ENCODE measurements around the gene AGMAT.

Gene AGMAT

GRCh38 chr1:15557594-15557993 is 27.3 kb downstream of the AGMAT start:
- DNase-seq: no peak

GRCh38 chr1:15557008-15557407 is 27.8 kb downstream of the AGMAT start:
- DNase-seq: no peak

- no peak for DNase-seq
Observed at GRCh38 chr1:15550573-15550972, 34.3 kb downstream of the AGMAT start.

DNA sequence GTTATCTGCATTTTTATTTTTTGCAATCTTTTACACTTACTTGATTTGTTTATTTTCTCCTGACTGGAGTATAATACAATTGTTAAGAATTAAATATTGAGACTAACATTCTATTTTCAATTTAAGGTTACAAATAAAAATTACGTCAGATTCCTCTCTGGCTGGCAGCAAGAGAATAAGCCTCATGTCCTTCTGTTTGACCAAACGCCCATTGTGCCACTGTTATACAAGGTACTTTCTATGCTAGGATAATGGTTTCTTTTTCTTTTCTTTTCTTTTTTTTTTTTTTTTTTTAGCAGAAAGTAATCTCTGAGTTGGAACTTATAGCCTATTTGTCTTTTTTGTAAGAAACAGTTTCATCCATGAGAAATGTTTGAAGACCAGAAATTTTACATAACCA is 38.2 kb downstream of the AGMAT start:
- no peak for DNase-seq

DNA sequence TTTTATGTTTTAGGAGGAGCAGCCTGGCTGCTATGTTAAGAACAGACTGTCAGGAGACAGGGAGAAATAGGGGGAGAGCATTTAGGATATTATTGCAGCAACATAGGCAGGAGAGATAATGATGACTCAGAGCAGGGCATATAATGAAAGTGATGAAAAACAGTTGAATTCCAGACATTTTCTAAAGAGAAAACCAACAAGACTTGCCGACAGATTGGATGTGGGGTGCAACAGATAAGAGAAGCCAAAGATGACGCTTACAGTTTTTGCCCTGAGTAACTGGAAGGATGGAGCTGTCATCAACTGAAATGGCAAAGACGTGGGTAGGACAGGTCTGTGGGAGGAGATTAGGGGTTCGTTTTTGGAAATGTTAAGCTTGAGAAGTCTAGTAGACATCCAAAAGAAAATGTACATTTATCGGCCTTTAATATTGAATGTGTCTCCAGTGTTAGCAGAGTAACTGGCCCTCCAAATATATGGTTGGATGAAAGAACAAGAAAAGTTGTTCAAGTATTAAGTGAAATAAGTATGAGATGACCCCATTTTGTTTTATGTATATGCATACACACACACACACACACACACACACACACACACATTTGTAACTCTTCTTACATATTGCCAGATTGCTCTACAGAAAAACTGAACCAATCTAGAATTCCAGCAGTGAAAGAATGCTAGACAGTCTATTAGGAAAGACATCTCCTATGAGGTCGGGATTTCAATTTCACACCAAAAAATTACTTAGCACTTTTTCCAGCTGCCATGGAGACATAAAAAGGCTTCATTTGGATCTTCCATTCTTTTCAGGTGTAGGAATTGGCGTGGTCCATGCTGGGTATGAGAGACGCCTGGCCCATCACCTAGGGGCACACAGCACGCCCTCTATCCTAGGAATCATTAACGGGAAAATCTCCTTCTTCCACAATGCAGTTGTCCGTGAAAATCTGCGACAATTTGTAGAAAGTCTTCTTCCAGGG is 41.0 kb downstream of the AGMAT start:
- DNase-seq: no peak

GRCh38 chr1:15543251-15543588 is 41.6 kb downstream of the AGMAT start:
- DNase-seq: no peak

DNA sequence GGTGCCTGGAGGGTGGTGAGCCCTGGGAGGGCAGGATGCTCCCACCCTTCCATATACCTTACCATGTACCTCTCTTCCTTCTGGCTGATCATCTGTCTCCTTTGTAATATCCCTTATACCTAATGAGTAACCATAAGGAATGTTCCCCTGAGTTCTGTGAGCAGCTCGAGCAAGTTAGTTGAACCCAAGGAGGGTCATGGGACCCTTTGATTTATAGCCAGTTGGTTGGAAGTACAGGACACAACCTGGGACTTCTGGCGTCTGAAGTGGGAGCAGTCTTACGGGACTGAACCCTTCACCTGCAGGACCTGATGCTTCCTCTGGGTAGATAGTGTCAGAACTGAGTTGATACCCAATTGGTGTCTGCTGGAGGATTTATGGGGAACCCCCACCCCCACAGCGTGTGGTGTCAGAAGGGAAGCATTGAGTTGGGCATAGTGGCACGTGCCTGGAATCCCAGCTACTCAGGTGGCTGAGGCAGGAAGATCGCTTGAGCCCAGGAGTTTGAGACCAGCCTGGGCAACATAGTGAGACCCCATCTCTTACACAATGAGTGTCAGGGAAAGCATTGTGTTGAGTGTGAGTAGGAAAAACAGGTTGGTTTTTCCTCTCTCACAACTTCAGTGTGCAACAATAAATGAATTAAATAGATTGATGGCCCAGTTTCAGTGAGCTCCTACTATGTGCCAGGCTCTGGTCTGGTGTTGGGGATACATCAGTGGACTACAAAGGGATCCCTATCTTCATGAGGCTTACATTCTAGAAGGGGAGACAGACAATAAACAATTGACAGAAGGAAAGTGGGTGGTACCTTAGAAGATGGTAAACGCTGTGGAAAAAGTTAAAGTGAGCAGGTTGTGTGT is 42.2 kb downstream of the AGMAT start:
- no peak for DNase-seq

DNA sequence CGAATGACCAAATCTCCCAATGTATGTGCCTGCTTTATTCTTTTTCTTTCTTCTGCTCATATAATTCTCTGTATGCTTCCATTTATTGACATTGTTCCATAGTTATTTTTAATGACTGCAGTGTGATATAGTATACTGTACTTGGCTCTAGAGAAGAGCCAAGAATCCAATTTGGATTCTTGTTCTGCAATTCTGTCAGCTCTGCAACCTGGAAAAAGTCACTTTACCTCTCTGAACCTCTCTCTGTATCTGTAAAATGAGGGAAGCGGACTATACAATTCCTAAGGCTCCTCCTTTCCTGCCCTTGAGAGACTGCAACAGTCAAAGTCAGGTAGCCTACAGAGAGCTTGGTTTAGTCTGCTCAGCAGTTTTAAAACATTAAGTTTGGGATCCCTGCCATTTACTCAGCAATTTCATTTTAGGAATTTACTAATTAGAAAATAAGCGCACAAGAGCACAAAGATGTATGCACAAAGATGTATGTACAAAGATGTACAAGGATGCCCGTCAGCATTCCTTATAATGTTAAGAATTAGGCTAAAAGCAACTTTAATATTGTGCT is 43.5 kb downstream of the AGMAT start:
- no peak for DNase-seq

DNA sequence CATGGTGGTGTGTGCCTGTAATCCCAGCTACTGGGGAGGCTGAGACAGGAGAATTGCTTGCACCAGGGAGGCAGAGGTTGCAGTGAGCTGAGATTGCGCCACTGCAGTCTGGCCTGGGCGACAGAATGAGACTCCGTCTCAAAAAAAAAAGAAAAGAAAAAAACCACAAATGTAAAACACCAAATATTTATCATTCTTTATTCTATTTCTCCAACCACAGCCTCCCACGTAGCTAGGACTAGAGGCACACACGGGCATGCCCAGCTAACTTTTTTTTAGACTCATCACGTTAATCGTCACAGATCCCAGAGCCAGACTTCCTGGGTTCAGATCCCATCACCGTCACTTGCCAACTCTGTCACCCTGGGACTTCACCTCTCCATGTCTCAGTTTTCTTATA is 44.7 kb downstream of the AGMAT start:
- DNase-seq: no peak

DNA sequence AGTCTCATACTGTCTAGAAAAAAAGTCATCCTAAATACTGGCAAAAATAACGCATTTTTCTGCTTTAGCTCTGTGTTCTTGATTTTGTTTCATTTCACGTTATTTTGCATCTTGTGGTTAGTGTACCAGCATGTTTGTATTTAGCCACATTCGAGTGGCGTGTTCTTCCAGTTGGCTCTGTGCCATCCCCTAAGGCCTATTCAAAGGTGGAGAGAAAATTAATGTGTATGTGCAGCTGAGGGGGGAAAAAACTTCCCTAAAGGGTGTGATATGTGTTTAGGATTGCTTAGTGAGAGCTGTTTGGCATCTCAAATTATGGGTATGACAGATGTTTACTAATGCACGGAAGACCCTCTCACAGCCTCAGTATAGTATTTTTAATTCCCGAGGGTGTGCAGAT is 46.1 kb downstream of the AGMAT start:
- peak; percentile 11 for DNase-seq

- DNase-seq: no peak
Observed at GRCh38 chr1:15531682-15532081, 53.2 kb downstream of the AGMAT start.

DNA sequence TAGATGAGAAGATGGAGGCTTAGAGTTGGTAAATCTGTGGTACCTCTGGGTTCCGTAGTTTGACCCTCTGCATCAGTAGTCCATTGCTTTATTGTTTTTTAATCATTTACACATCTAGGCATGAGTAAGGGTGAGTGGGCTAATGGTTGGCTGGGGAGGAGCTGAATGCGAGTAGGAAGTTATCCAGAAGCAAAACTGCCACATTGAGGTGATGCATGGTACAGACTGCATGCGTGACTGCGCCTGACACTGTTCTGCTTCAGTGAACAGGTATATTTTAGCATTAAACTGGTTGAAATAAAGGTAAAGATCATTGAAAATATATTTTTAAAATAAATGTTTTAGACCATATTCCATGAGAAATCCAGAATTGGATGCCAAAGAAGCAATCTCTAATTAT is 53.8 kb downstream of the AGMAT start:
- DNase-seq: no peak

DNA sequence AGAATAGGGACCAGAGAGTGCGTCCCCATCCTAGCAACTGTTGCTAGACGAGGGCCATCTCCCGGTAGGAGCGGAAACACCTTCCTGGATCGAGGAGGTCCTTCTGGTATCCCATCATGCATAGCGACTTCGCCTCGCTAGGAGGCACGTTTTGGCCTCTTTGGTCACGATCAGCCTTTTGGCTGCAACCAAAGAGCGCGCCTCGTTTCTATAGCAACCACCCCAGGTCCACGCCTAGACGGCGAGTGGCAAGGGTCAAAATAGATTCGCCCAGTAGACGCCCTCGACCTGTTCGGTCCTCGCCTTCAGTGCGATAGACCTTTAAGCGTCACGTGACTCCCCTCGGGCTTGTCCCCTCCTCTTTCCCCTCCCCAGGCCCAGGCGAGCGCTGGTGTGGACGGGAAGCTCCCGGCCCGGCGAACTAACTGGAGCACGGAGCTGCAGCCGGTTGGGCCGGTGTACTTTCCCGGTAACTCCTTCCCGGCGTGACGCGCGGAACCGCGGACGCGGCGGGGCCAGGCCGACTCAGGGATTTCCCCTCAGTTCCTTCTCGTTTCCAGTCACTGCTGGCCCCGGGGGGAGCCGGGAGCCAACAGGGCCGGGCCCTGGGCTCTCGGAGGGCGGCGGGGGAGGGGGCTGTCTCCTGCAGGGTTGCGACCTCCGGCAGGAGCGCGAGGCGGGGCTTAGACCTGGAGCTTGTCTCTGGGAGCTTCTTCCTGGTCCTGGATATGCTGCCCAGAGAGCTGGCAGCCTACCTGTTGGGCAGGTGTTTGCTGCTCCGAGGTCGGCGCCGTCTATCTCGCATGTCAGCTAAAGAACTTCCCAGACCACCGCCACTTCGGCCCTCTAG is 58.1 kb downstream of the AGMAT start, which contains the start of gene DNAJC16:
DNAJC16 (plus strand) TSS at position 359 of the 850 bp plus-strand sequence. CDS start 2,258 bp downstream, outside the sequence.
- DNase-seq: peak; percentile 99

DNA sequence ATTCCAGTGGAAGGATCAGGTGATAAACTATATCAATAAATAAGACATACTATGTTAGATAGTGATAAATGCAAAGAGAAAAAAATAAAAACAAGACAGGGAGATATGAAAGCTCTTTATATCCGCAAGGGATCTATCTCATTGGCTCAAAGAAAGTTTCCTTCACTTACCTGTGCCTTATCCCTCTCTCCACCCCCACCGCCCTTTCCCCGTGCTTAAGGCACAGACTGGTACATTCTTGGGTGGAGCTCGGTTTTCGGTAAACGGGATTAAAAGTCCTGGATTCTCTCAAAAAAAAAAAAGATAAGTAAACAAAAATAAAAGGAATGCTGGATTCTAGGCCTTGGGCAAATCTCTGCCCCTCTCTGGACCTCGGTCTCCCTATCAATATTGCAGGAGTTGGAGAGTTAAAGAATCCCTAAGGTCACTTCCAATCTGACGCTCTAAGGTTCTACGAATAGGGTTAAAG is 58.8 kb downstream of the AGMAT start:
- peak; percentile 23 for DNase-seq

- no peak for DNase-seq
Observed at GRCh38 chr1:15525050-15526020, 59.5 kb downstream of the AGMAT start.

DNA sequence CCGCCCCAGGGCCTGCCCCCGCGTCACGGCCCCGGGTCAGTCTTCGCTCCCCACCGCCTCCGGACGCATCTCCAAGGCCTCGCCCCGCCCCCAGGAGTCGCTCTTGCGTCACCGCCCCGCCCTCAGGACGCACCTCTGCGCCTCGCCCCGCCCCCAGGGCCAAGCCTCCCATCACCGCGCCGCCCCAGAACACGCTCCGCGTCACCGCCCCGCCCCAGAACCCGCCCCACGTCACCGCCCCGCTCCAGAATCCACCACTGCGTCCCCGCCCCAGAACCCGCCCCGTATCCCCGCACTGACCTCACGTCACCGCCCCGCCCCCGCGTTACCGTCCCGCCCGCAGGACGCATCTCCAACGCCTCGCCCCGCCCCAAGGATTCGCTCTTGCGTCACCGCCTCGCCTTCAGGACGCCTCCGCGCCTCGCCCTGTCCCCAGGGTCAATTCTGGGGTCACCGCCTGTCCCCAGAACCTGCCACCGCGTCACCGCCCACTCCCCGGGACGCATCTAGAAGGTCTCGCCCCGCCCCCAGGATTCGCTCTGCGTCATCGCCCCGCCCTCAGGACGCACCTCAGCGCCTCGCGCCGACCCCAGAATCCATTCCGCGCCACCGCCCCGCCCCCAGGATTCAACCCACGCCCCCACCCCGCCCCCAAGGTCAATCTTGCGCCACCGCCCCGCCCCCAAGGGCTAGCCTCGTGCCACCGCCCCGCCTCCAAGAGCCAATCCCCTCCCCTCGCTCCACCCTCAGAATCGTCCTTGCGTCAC is 60.4 kb downstream of the AGMAT start:
- DNase-seq: peak; percentile 99

DNA sequence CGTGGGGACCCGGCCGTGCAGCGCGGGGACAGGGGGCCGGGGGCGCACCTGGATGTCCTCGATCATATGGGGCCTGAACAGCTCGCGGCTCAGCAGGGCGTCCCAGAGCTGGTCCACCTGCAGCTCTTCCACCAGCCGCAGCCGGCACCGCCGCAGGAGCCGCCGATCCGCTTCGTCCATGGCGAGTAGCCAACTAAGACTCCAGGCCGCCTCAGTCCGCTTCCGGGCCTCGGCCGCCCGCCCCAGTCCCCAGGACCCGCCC is 60.9 kb downstream of the AGMAT start, which contains the start of gene CASP9:
CASP9 (minus strand) TSS at position 195 of the 262 bp plus-strand sequence; CDS start at position 180, 15 bp downstream.
- DNase-seq: no peak

DNA sequence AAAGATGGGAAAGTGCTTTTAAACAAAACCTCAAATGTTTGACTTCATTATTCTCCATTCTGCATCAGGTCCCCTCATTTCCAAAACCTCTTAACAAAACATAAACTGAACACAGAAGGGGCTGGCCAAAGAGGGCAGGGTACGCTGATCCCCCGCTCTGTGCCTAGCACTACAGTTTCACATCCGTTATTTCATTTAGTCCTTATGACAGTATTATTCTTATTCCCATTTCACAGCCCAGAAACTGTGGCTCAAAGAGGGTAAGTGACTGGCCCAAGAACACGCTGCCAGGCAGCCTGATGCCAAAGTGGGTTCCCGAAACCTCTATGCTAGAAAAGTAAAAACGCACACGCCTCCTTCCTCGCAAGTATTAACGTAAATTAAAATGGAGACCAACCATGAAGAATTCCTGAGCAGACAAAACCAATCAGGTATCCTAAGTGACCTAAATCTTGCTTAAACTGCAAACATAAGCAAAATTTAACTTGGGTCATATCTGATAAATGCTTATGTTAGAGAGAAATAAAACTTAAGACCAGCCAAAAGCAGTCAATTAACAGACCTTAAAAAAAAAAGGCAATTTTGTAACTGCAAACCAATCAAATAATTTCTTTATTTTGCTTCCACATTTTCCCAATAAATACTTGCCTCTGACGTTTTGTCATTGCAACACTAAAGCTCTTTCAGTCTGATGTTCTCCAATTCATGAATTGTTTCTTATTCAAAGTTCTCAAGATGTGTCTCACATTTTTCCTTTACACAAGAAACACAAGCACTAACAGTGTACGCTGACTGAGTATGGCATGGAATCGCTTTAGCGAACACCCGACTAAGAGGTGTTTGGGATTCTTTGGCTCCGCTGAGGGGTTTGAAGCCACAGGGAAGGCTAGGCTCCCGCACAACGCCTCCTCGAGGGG is 61.5 kb downstream of the AGMAT start:
- DNase-seq: no peak

- no peak for DNase-seq
Observed at GRCh38 chr1:15522551-15522950, 62.3 kb downstream of the AGMAT start.
